HG02840 (cell line): Measurements from ENCODE around the gene TUB.

ENCODE experiments used
- ATAC-seq: cut with Tn5 transposase; IDR thresholded peaks from one replicate; pipeline ENCODE4 v1.9.1; 2021; ENCODE audit warnings: mild to moderate bottlenecking, moderate library complexity, moderate number of reproducible peaks; ENCODE audit not compliant: unreplicated experiment, low FRiP score

The TUB gene

GRCh38 chr11:8102296-8102915, 21.4 kb downstream of the TUB start:
- no peak for ATAC-seq

- ATAC-seq: no peak
Observed at GRCh38 chr11:8102965-8103364, 22.0 kb downstream of the TUB start.

DNA sequence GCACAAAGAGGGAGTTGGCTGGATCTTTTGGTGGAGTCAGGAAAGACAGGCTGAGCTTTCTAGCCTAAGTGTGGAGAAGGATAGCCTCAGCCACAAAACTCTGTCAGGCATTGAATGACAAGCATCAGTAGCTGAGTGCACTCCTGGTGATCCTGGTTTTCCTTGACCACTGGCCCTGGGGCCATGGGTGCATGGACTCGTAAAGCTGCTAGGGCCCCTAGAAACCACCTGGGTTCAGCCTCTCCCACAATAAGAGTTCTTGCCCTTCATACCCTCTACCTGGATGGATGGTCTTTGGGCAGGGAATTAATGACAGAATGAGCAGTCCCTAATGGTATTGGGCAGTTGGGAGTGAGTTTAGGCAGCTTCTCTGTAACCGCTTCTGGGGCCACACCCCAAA, 22.9 kb downstream of the TUB start:
- no peak for ATAC-seq

DNA sequence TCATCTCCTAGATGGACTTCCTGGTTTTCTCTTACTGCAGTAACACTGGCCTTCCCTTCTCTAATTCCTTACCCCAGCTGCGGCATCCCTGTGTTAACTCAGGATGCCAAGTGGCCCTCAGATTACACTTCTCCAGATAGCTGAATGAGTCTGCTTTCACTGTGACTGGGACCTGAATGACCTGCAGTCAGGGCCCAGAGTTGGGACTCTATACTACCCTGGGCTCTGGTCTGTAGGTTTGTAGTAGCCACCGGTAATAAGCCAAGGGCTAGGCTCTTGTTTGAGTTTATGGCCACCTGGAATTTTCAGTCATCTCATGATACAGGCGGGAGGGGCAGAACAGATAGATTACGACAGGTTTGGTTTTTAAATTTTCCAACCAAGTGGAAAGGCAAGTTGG, 24.1 kb downstream of the TUB start:
- ATAC-seq: no peak

GRCh38 chr11:8105666-8106065, 24.7 kb downstream of the TUB start:
- no peak for ATAC-seq

GRCh38 chr11:8106679-8107078, 25.7 kb downstream of the TUB start:
- ATAC-seq: no peak

DNA sequence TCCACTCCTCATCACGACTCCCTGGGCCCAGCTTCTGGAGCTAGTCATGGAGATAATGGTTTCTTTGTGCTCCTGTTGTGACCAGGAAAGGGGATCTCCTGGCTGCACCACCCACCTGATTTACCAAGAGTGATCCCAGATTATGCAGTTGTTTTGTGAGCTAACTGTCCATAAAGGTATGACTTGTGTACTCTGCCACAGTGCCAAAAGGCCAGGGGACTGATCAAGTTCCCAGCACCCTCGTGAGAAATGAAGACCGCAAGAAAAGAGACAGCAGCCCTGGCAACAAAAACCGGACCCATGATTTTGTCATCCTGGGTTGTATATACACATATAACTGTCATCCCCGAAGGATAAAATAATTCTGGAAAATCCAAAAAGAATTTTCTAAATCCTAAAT, 26.6 kb downstream of the TUB start:
- no peak for ATAC-seq

- no peak for ATAC-seq
Observed at GRCh38 chr11:8108421-8108820, 27.4 kb downstream of the TUB start.

- no peak for ATAC-seq
Observed at GRCh38 chr11:8109675-8110074, 28.7 kb downstream of the TUB start.

- ATAC-seq: no peak
Observed at GRCh38 chr11:8110396-8110795, 29.4 kb downstream of the TUB start.

GRCh38 chr11:8111636-8112035, 30.6 kb downstream of the TUB start:
- no peak for ATAC-seq

DNA sequence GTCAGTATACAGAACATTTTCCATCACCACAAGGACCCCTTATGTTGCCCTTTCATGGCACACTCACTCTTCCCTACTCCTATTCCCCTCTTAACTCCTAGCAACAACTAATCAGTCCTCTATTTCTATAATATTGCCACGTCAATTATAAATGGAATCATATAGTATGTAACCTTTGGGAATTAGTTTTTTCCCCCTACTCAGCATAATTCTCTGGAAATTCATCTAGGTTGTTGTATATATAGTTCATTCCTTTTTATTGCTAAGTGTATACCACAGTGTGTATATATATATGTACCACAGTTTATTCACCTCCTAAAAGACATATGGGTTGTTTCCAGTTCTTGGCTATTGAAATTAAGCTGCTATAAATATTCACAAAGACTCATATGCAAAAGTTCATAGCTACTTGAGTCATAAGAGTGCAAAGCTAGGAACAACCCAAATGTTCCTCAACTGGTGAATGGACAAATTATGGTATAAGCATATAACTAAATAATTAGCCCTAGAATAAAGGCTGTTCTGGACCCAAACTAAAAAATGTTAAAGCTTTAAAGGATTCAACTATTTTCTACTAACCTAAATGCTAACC, 41.3 kb downstream of the TUB start:
- ATAC-seq: no peak

GRCh38 chr11:8126649-8127289, 45.8 kb downstream of the TUB start:
- no peak for ATAC-seq

DNA sequence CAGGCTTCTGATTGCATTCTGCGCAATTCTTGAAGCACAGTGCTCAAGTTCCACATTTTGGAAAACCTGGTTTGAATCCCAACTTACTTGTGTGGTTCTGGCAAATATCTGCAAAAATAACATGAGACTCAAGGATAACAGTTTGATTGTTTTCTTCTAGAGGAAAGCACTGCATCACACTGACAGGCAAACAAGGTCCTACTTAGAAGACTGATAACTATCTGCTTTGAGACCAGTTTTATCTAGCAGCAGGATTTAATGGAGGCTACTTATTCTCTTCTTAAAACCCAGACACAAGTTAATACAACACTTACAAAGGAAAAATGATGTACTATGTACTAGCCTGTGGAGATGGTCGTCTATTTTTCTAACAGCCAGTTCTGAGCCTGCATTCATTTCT, 46.4 kb downstream of the TUB start:
- ATAC-seq: no peak

DNA sequence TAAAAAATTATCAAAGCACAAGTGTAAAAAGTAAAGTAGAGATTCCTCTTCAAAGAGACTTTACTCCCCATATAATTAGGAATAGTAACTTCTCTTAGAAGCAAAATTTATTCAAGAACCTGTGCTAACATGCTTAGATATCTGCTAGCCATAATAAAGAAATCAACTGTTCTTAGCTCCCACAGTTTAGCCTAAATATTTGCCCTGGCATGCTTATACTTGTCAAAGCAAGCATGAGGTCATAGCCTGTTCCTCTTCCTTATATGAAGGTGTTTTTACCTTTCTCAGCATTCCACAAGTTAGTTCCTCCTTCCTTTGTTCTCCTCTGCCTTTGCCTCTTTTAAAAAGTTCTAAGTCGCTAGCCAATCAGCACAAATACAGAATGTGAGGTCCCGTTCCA, 57.5 kb downstream of the TUB start:
- ATAC-seq: no peak

DNA sequence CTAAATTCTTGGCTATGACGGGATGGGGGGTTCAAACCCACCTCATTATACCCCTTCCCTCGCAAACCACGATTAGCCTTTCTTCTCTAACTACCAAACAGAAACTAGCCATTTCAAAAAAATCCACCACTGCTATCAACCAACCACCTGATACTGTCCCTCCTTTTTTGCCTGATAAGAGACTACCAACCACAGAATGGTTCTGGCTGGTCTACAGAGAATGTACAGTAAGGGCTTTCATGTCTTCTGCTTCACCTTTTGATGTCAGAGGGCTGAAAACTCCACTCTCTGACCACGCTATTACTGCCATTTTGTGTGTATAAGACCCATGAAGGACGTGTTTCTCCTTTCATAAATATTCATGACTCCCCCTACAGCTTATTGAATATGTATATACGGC, 68.7 kb downstream of the TUB start:
- no peak for ATAC-seq
